Upper lobe of left lung (tissue), 6 donors: Measurements from ENCODE around the gene RGS14. TPM values are rescaled to one million over a fixed set of nuclear protein-coding genes. Genes with fewer than 3 reads are reported as not detected.

Source experiments
- ATAC-seq, 2 donors: fragments of 200-7000 bp; cut with Tn5 transposase; one replicate each; pipeline ENCODE4 v1.9.1; 2022; ENCODE audit warnings: mild to moderate bottlenecking in 2 of 2, moderate library complexity in 2 of 2; ENCODE audit not compliant: low FRiP score in 2 of 2
- DNase-seq, 2 donors: peaks; one replicate each; pipeline ENCODE4 v3.0.0-alpha.2; 2019 to 2020
- H3K27ac ChIP-seq, 4 donors: fragments of 200-600 bp; sonication (generic); one replicate each; pipeline ENCODE4 v1.5.1; 2016 to 2019
- H3K27me3 ChIP-seq, 4 donors: fragments of 200-600 bp; sonication (generic); one replicate each; pipeline ENCODE4 v1.5.1; 2017 to 2019
- H3K36me3 ChIP-seq, 4 donors: fragments of 200-600 bp; sonication (generic); one replicate each; pipeline ENCODE4 v1.5.1; 2016 to 2019
- H3K4me1 ChIP-seq, 4 donors: fragments of 200-600 bp; sonication (generic); one replicate each; pipeline ENCODE4 v1.5.1; 2018 to 2019
- H3K4me3 ChIP-seq, 4 donors: fragments of 200-600 bp; sonication (generic); one replicate each; pipeline ENCODE4 v1.5.1; 2017 to 2019; ENCODE audit warnings: mild to moderate bottlenecking in 2 of 4, moderate library complexity in 1 of 4
- H3K9me3 ChIP-seq, 4 donors: fragments of 200-600 bp; sonication (generic); one replicate each; pipeline ENCODE4 v1.5.1; 2018 to 2019
- EP300 ChIP-seq, 4 donors: sonication (generic); formaldehyde crosslinking; IDR thresholded peaks; one replicate each; pipeline ENCODE4 v1.5.1; 2017; ENCODE audit warnings: antibody characterized with exemption in 4 of 4, control low read depth in 2 of 4
- POLR2A ChIP-seq, 4 donors: fragments of 450-650 bp; IDR thresholded peaks; one replicate each; pipeline ENCODE4 v1.5.1; 2016 to 2017; ENCODE audit warnings: antibody characterized with exemption in 4 of 4, mild to moderate bottlenecking in 2 of 4
- POLR2AphosphoS5 ChIP-seq, 2 donors: sonication (generic); formaldehyde crosslinking; IDR thresholded peaks; one replicate each; pipeline ENCODE4 v1.5.1; 2017; ENCODE audit warnings: antibody characterized with exemption in 2 of 2
- WGBS, 2 donors: methylation state at CpG; one replicate each; pipeline ENCODE4 v1.1.5; 2017 to 2018; 5-methylcytosine and 5-hydroxymethylcytosine counted together
- total RNA-seq, 6 donors: library from RNA; depleted of rRNA in 4 of 6; stranded (reverse); fragments of >200 nt in 4 of 6; gene quantifications; one replicate each; pipeline versions ENCODE4 v1.1.0 to v1.2.1, GENCODE V29; 2016 to 2021
- TF ChIP-seq, protein P1 (sequence below), 6 experiments: fragments of 450-650 bp in 4 of 6; fragments of 200-600 bp in 2 of 6; sonication (generic) in 2 of 6; IDR thresholded peaks; one replicate each; pipeline ENCODE4 v1.5.1; 2016 to 2019; ENCODE audit warnings: antibody characterized with exemption in 6 of 6
- donor health status: DM: no; HTN: no; CAD: no; lungs with moderate emphysema.
- donor health status: DM: no; HTN: yes; CAD: no; lungs with severe emphysema.

RGS14 gene
- total RNA-seq, 6 donors from 2014 or later = 11.9 to 39.1 (median 26.6) TPM

DNA sequence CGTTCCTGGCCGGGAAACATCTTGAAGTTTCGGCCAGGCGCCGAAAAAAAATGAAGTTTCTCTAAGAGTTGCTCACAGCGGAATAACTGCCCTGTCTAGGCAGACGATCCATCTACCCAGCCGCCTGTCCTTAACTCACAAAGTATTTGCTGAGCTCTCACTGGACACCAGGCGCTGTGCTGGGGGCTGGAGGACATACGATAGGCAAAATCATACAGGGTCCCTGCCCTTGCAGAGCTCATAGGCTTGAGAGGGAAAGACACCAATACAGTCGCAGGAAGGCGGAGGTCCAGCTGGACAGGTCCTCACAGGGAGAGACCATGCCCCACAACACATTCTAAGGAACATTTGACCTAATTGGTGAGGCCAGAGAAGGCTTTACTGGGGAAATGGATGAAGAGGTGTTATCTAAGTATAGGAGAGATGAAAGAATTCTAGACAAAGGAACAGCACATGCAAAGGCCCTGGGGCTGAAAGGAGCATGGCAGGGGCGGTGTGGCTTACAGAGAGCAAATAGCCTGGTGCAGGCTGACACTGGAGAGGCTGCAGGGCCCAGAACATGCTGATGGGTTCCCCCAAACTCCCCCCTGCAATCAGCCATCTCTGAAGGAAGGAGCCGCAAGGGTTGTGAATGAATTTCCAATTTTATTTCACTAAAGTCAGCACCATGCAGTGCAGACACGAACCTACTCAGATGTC, 44.0 kb upstream of the RGS14 start:
- DNase-seq (no peak), ATAC-seq (no peak)
- TF ChIP-seq, protein P1, sequence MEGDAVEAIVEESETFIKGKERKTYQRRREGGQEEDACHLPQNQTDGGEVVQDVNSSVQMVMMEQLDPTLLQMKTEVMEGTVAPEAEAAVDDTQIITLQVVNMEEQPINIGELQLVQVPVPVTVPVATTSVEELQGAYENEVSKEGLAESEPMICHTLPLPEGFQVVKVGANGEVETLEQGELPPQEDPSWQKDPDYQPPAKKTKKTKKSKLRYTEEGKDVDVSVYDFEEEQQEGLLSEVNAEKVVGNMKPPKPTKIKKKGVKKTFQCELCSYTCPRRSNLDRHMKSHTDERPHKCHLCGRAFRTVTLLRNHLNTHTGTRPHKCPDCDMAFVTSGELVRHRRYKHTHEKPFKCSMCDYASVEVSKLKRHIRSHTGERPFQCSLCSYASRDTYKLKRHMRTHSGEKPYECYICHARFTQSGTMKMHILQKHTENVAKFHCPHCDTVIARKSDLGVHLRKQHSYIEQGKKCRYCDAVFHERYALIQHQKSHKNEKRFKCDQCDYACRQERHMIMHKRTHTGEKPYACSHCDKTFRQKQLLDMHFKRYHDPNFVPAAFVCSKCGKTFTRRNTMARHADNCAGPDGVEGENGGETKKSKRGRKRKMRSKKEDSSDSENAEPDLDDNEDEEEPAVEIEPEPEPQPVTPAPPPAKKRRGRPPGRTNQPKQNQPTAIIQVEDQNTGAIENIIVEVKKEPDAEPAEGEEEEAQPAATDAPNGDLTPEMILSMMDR (IDR thresholded peaks at IDR 0.05) = no peak
- no peak for TF ChIP-seq POLR2A (IDR thresholded peaks at IDR 0.05)
- no peak for TF ChIP-seq EP300 (IDR thresholded peaks at IDR 0.05)
- no peak for TF ChIP-seq POLR2AphosphoS5 (IDR thresholded peaks at IDR 0.05)
- H3K36me3 ChIP-seq = peaks cover 0 to 7% (median 0%) of the 10 kb centered on the region in 4 donors
- no peaks in the 10 kb centered on the region for H3K27me3 ChIP-seq
- peaks cover 23 to 35% (median 30%) of the 10 kb centered on the region in 4 donors for H3K4me1 ChIP-seq
- H3K9me3 ChIP-seq = no peaks in the 10 kb centered on the region
- H3K27ac ChIP-seq = no peak overlapping the region
- 94% methylated on average over 14 to 15 of the region's 15 CpGs for WGBS, 2 donors
- no peak overlapping the region for H3K4me3 ChIP-seq

DNA sequence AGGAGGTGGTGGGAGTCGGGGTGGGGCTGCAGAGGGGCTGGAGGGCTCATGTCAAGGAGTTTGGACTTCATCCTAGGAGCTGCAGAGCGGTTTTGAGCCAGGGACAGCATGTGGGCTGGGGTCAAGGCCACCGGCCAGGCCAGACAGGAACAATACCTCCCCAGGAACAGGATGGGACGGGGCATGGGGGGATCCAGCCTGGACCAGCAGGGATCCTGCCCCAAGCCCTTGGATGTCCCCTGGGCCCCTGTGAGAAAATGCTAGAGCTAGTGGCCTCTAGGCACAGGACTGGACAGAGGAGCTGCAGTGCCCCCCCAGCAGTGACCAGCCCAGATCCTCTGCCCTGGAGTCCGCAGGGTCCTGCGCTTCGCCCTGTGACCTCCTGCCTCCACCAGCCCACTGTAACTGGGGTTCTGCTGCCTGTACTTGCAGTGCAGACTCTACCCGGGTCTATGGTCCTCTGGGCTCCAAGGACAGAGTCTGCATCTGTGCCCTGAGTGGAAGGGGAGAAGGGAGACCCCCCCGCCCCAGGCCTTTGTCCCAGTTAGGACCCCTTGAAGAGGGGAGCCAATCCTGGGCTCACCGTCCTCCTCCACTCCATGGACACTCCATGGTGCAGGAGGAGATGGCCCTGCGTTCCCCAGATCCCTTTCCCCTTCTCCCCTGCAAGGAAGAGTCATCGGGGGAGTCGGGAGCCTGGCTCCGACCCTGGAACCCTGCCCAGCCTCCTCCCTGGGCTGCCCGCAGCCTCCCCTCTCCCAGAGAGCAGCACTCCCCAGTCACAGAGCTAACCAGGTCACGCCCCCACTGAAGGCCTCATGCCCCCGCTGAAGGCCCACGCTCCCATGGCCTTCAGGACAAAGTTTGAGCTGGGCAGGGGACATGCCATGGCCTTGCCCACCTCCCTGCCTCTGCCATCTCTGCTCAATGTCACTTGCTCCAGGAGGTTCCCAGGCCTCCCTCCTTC, 43.1 kb upstream of the RGS14 start:
- peaks cover 0 to 4% (median 0%) of the 10 kb centered on the region in 4 donors for H3K36me3 ChIP-seq
- H3K9me3 ChIP-seq = no peaks in the 10 kb centered on the region
- ATAC-seq (no peak), DNase-seq (no peak)
- no peak overlapping the region for H3K27ac ChIP-seq
- no peaks in the 10 kb centered on the region for H3K27me3 ChIP-seq
- WGBS, 2 donors = 93% methylated on average over 9 to 16 of the region's 18 CpGs
- H3K4me1 ChIP-seq = peaks cover 23 to 35% (median 30%) of the 10 kb centered on the region in 4 donors
- H3K4me3 ChIP-seq = no peak overlapping the region
- TF ChIP-seq EP300 (IDR thresholded peaks at IDR 0.05) = no peak
- TF ChIP-seq, protein P1 (IDR thresholded peaks at IDR 0.05) = no peak
- TF ChIP-seq POLR2AphosphoS5 (IDR thresholded peaks at IDR 0.05) = no peak
- TF ChIP-seq POLR2A (IDR thresholded peaks at IDR 0.05) = no peak

- H3K4me3 ChIP-seq = no peak overlapping the region
- no peaks in the 10 kb centered on the region for H3K27me3 ChIP-seq
- TF ChIP-seq POLR2A (IDR thresholded peaks at IDR 0.05) (no peak), EP300 (IDR thresholded peaks at IDR 0.05) (no peak), POLR2AphosphoS5 (IDR thresholded peaks at IDR 0.05) (no peak)
- TF ChIP-seq, protein P1 (IDR thresholded peaks at IDR 0.05) = no peak
- peaks cover 0 to 6% (median 0%) of the 10 kb centered on the region in 4 donors for H3K36me3 ChIP-seq
- DNase-seq (no peak), ATAC-seq (no peak)
- 90 to 96% methylated on average over 7 of the region's 7 CpGs for WGBS, 2 donors
- H3K27ac ChIP-seq = no peak overlapping the region
- H3K4me1 ChIP-seq = peaks cover 23 to 31% (median 26%) of the 10 kb centered on the region in 4 donors
- no peaks in the 10 kb centered on the region for H3K9me3 ChIP-seq
These were observed 42.3 kb upstream of the RGS14 start for GRCh38 chr5:177315411-177315810.

- Histone ChIP-seq H3K4me1 (peaks cover 19 to 25% (median 21%) of the 10 kb centered on the region in 4 donors), H3K27me3 (no peaks in the 10 kb centered on the region), H3K4me3 (no peak overlapping the region), H3K36me3 (peaks cover 0 to 11% (median 0%) of the 10 kb centered on the region in 4 donors), H3K27ac (no peak overlapping the region), H3K9me3 (no peaks in the 10 kb centered on the region)
- DNase-seq (no peak), ATAC-seq (no peak)
- WGBS, 2 donors = 88 to 96% methylated on average over 3 of the region's 3 CpGs
- TF ChIP-seq POLR2AphosphoS5 (IDR thresholded peaks at IDR 0.05) = no peak
- no peak for TF ChIP-seq EP300 (IDR thresholded peaks at IDR 0.05)
These were observed 41.7 kb upstream of the RGS14 start for GRCh38 chr5:177316005-177316404.

GRCh38 chr5:177317959-177318377, 39.8 kb upstream of the RGS14 start:
- Histone ChIP-seq H3K36me3 (peaks cover 0 to 11% (median 0%) of the 10 kb centered on the region in 4 donors), H3K27ac (no peak overlapping the region), H3K4me3 (no peak overlapping the region), H3K9me3 (no peaks in the 10 kb centered on the region), H3K27me3 (no peaks in the 10 kb centered on the region), H3K4me1 (peaks cover 0 to 5% (median 1%) of the 10 kb centered on the region in 4 donors)
- peak in 1 of 2 donors; percentile 81 for ATAC-seq
- TF ChIP-seq EP300 (IDR thresholded peaks at IDR 0.05) = no peak
- TF ChIP-seq, protein P1 (IDR thresholded peaks at IDR 0.05) = peak; percentile 71 to 87 (median 84)
- TF ChIP-seq POLR2A (IDR thresholded peaks at IDR 0.05) = no peak
- DNase-seq = peak in 1 of 2 donors; percentile 83
- 36 to 43% methylated on average over 7 of the region's 7 CpGs for WGBS, 2 donors
